ENCODE data around the gene GAN.
"Not testable (repeated sequence)": the region's sequence is repeated elsewhere in the genome, so short reads cannot be mapped to it uniquely, and the experiment has no call there.

The GAN gene

GRCh38 chr16:81417210-81417609 lies 102.4 kb downstream of the GAN start:
- H3K27me3 ChIP-seq (ENCODE audit: insufficient read depth, low read length), result no peaks in the 10 kb centered on the region
- H3K4me3 ChIP-seq (ENCODE audit: low read length), result no peak overlapping the region
- H3K36me3 ChIP-seq (ENCODE audit: insufficient read depth, low read length), result no peaks in the 10 kb centered on the region
- H3K9me3 ChIP-seq (ENCODE audit: low read length), result no peaks in the 10 kb centered on the region
- H3K4me1 ChIP-seq (ENCODE audit: insufficient read depth, low read length), result peaks cover 27% of the 10 kb centered on the region
- no peak overlapping the region for H2AFZ ChIP-seq (ENCODE audit: low read depth, low read length)

- Histone ChIP-seq H3K36me3 (ENCODE audit: insufficient read depth, low read length) (no peaks in the 10 kb centered on the region), H3K27me3 (ENCODE audit: insufficient read depth, low read length) (no peaks in the 10 kb centered on the region), H2AFZ (ENCODE audit: low read depth, low read length) (no peak overlapping the region), H3K4me1 (ENCODE audit: insufficient read depth, low read length) (peaks cover 20% of the 10 kb centered on the region), H3K4me3 (ENCODE audit: low read length) (no peak overlapping the region), H3K9me3 (ENCODE audit: low read length) (no peaks in the 10 kb centered on the region)
These were observed 105.0 kb downstream of the GAN start for GRCh38 chr16:81419806-81420205.

GRCh38 chr16:81421126-81421525 lies 106.4 kb downstream of the GAN start:
- Histone ChIP-seq H3K4me1 (ENCODE audit: insufficient read depth, low read length) (peaks cover 8% of the 10 kb centered on the region), H2AFZ (ENCODE audit: low read depth, low read length) (no peak overlapping the region), H3K9me3 (ENCODE audit: low read length) (no peaks in the 10 kb centered on the region), H3K27me3 (ENCODE audit: insufficient read depth, low read length) (no peaks in the 10 kb centered on the region), H3K4me3 (ENCODE audit: low read length) (no peak overlapping the region), H3K36me3 (ENCODE audit: insufficient read depth, low read length) (no peaks in the 10 kb centered on the region)

- no peaks in the 10 kb centered on the region for H3K27me3 ChIP-seq (ENCODE audit: insufficient read depth, low read length)
- H3K4me1 ChIP-seq (ENCODE audit: insufficient read depth, low read length), result peaks cover 7% of the 10 kb centered on the region
- no peaks in the 10 kb centered on the region for H3K9me3 ChIP-seq (ENCODE audit: low read length)
- H2AFZ ChIP-seq (ENCODE audit: low read depth, low read length), result no peak overlapping the region
- no peaks in the 10 kb centered on the region for H3K36me3 ChIP-seq (ENCODE audit: insufficient read depth, low read length)
- H3K4me3 ChIP-seq (ENCODE audit: low read length), result no peak overlapping the region
These were observed 106.8 kb downstream of the GAN start for GRCh38 chr16:81421536-81421935.

GRCh38 chr16:81422153-81422552 lies 107.4 kb downstream of the GAN start:
- not testable (repeated sequence) for H3K9me3 ChIP-seq (ENCODE audit: low read length); H3K36me3 ChIP-seq (ENCODE audit: insufficient read depth, low read length); H3K27me3 ChIP-seq (ENCODE audit: insufficient read depth, low read length)

GRCh38 chr16:81424771-81425170 lies 110.0 kb downstream of the GAN start:
- no peak overlapping the region for H2AFZ ChIP-seq (ENCODE audit: low read depth, low read length)
- H3K9me3 ChIP-seq (ENCODE audit: low read length), result no peaks in the 10 kb centered on the region
- no peak overlapping the region for H3K4me3 ChIP-seq (ENCODE audit: low read length)
- H3K4me1 ChIP-seq (ENCODE audit: insufficient read depth, low read length), result no peaks in the 10 kb centered on the region
- no peaks in the 10 kb centered on the region for H3K36me3 ChIP-seq (ENCODE audit: insufficient read depth, low read length)
- H3K27me3 ChIP-seq (ENCODE audit: insufficient read depth, low read length), result no peaks in the 10 kb centered on the region

More at GRCh38 chr16:81422153-81422552, 107.4 kb downstream of the GAN start:
- not testable (repeated sequence) for H3K4me3 ChIP-seq (ENCODE audit: low read length); H2AFZ ChIP-seq (ENCODE audit: low read depth, low read length); H3K4me1 ChIP-seq (ENCODE audit: insufficient read depth, low read length)

- no peaks in the 10 kb centered on the region for H3K9me3 ChIP-seq (ENCODE audit: low read length)
- no peaks in the 10 kb centered on the region for H3K36me3 ChIP-seq (ENCODE audit: insufficient read depth, low read length)
- H3K4me1 ChIP-seq (ENCODE audit: insufficient read depth, low read length), result peaks cover 12% of the 10 kb centered on the region
- no peaks in the 10 kb centered on the region for H3K27me3 ChIP-seq (ENCODE audit: insufficient read depth, low read length)
- no peak overlapping the region for H3K4me3 ChIP-seq (ENCODE audit: low read length)
- no peak overlapping the region for H2AFZ ChIP-seq (ENCODE audit: low read depth, low read length)
These were observed 112.5 kb downstream of the GAN start for GRCh38 chr16:81427219-81427618.

- no peaks in the 10 kb centered on the region for H3K9me3 ChIP-seq (ENCODE audit: low read length)
- no peak overlapping the region for H2AFZ ChIP-seq (ENCODE audit: low read depth, low read length)
- no peaks in the 10 kb centered on the region for H3K27me3 ChIP-seq (ENCODE audit: insufficient read depth, low read length)
- H3K4me3 ChIP-seq (ENCODE audit: low read length), result no peak overlapping the region
- H3K4me1 ChIP-seq (ENCODE audit: insufficient read depth, low read length), result peaks cover 15% of the 10 kb centered on the region
- no peaks in the 10 kb centered on the region for H3K36me3 ChIP-seq (ENCODE audit: insufficient read depth, low read length)
These were observed 114.3 kb downstream of the GAN start for GRCh38 chr16:81429045-81429521.

- Histone ChIP-seq H3K36me3 (ENCODE audit: insufficient read depth, low read length) (no peaks in the 10 kb centered on the region), H3K4me1 (ENCODE audit: insufficient read depth, low read length) (peaks cover 15% of the 10 kb centered on the region), H3K4me3 (ENCODE audit: low read length) (no peak overlapping the region), H2AFZ (ENCODE audit: low read depth, low read length) (peak overlapping the region; percentile 12), H3K9me3 (ENCODE audit: low read length) (no peaks in the 10 kb centered on the region), H3K27me3 (ENCODE audit: insufficient read depth, low read length) (no peaks in the 10 kb centered on the region)
These were observed 117.0 kb downstream of the GAN start for GRCh38 chr16:81431554-81432353.

GRCh38 chr16:81432937-81433557 lies 118.3 kb downstream of the GAN start:
- no peaks in the 10 kb centered on the region for H3K36me3 ChIP-seq (ENCODE audit: insufficient read depth, low read length)
- H2AFZ ChIP-seq (ENCODE audit: low read depth, low read length), result peak overlapping the region; percentile 8
- H3K4me3 ChIP-seq (ENCODE audit: low read length), result no peak overlapping the region
- no peaks in the 10 kb centered on the region for H3K27me3 ChIP-seq (ENCODE audit: insufficient read depth, low read length)
- H3K9me3 ChIP-seq (ENCODE audit: low read length), result no peaks in the 10 kb centered on the region
- peaks cover 15% of the 10 kb centered on the region for H3K4me1 ChIP-seq (ENCODE audit: insufficient read depth, low read length)

- H3K4me1 ChIP-seq (ENCODE audit: insufficient read depth, low read length), result peaks cover 15% of the 10 kb centered on the region
- no peak overlapping the region for H3K4me3 ChIP-seq (ENCODE audit: low read length)
- H3K36me3 ChIP-seq (ENCODE audit: insufficient read depth, low read length), result no peaks in the 10 kb centered on the region
- no peaks in the 10 kb centered on the region for H3K9me3 ChIP-seq (ENCODE audit: low read length)
- H3K27me3 ChIP-seq (ENCODE audit: insufficient read depth, low read length), result peaks cover 3% of the 10 kb centered on the region
- no peak overlapping the region for H2AFZ ChIP-seq (ENCODE audit: low read depth, low read length)
These were observed 120.3 kb downstream of the GAN start for GRCh38 chr16:81435103-81435502.

- Histone ChIP-seq H3K9me3 (ENCODE audit: low read length) (no peaks in the 10 kb centered on the region), H3K27me3 (ENCODE audit: insufficient read depth, low read length) (peaks cover 3% of the 10 kb centered on the region), H3K4me1 (ENCODE audit: insufficient read depth, low read length) (peaks cover 15% of the 10 kb centered on the region), H3K36me3 (ENCODE audit: insufficient read depth, low read length) (no peaks in the 10 kb centered on the region), H2AFZ (ENCODE audit: low read depth, low read length) (no peak overlapping the region), H3K4me3 (ENCODE audit: low read length) (no peak overlapping the region)
These were observed 120.8 kb downstream of the GAN start for GRCh38 chr16:81435567-81435966.

GRCh38 chr16:81436386-81436785 lies 121.6 kb downstream of the GAN start:
- Histone ChIP-seq H3K27me3 (ENCODE audit: insufficient read depth, low read length) (peaks cover 3% of the 10 kb centered on the region), H2AFZ (ENCODE audit: low read depth, low read length) (no peak overlapping the region), H3K9me3 (ENCODE audit: low read length) (no peaks in the 10 kb centered on the region), H3K4me3 (ENCODE audit: low read length) (no peak overlapping the region), H3K36me3 (ENCODE audit: insufficient read depth, low read length) (no peaks in the 10 kb centered on the region), H3K4me1 (ENCODE audit: insufficient read depth, low read length) (peaks cover 11% of the 10 kb centered on the region)
